Rectal smooth muscle tissue (tissue), 1 donor: Measurements from ENCODE around the gene CAPZB.

ENCODE experiments used
- H3K27ac ChIP-seq: one replicate; pipeline ENCODE4 v1.7.0; 2013; ENCODE audit warnings: low read depth, low read length, inconsistent platforms
- H3K27me3 ChIP-seq: one replicate; pipeline ENCODE4 v1.7.0; 2013; ENCODE audit warnings: low read length; ENCODE audit not compliant: control insufficient read depth, insufficient read depth
- H3K36me3 ChIP-seq: one replicate; pipeline ENCODE4 v1.7.0; 2013; ENCODE audit warnings: low read length; ENCODE audit not compliant: control insufficient read depth, insufficient read depth
- H3K4me1 ChIP-seq: one replicate; pipeline ENCODE4 v1.7.0; 2013; ENCODE audit warnings: low read length; ENCODE audit not compliant: control insufficient read depth, insufficient read depth
- H3K4me3 ChIP-seq: one replicate; pipeline ENCODE4 v1.7.0; 2013; ENCODE audit warnings: low read length
- H3K9ac ChIP-seq: one replicate; pipeline ENCODE4 v1.7.0; 2013; ENCODE audit warnings: low read length

The CAPZB gene

DNA sequence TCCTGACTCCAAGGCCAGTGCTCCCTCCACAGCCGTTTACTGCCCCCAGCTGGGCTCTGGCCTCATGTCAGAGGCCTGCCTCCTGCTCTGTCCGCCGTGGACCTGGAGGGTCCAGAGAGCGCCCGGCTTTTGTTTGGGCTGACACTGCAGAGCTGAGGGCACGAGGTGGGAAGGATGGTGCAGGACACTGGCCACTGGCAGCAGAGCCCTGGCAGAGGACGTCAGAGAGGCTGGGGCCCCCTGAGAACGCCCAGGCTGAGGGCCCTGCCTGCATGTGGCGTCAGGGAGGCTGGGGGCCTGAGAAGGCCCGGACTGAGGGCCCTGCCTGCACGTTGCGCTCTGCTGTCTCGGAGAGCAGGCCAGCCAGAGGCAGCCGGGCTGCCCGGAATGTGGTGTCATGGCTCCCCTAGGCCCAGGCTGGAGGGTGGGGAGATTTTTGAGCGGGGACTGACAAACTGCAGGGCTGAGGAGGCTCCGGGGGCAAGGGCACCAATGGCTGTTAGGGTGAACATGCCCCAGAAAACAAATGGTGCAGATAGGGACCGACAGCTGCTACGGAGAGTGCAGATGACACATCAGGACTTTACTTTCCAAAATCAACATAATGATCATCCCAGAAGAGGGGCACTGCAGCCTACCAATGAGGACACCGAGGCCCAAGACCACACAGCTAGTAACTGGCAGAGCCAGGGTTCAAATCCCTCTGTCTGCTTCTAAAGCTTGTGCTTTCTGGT, 141.6 kb downstream of the CAPZB start:
- no peak overlapping the region for H3K27ac ChIP-seq
- H3K4me1 ChIP-seq = no peaks in the 10 kb centered on the region
- H3K9ac ChIP-seq = no peak overlapping the region
- no peaks in the 10 kb centered on the region for H3K27me3 ChIP-seq
- peaks cover 26% of the 10 kb centered on the region for H3K36me3 ChIP-seq
- H3K4me3 ChIP-seq = no peak overlapping the region

DNA sequence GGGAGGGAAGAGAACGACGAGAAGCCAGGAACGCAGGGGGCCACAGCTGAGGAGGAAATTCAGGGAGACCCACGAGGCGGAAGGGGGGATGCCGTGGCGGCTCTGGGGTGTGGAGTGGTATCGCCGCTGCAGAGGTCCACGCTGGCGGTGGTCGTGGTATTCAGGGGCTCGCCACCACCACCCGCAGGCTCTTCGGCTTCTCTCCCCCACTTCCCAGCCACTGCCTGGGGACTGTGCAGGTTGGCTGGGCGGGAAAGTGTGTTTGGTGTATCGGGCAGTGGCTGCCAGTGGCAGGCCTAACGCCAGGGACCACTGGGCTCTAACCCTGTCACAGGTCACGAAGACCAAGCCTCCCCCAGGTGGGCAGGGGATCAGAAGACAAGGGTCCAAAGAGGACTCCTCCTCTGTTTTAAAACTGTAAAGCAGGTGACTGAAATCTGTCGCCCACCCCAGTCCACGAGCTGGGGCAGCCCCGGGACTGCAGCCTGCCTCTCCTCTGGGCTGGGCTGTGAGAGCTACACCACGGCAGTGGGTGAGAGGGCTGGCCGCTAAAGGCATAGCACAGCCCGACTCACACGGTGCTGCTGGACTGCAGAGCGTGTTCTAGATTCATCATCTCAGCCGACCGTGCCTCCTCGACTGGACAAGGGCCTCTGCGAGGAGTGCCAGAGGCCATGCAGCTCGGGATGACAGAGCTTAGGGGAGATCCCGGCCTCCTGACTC, 142.3 kb downstream of the CAPZB start:
- H3K27ac ChIP-seq = no peak overlapping the region
- H3K9ac ChIP-seq = no peak overlapping the region
- no peak overlapping the region for H3K4me3 ChIP-seq
- H3K36me3 ChIP-seq = peaks cover 29% of the 10 kb centered on the region
- H3K4me1 ChIP-seq = no peaks in the 10 kb centered on the region
- no peaks in the 10 kb centered on the region for H3K27me3 ChIP-seq

DNA sequence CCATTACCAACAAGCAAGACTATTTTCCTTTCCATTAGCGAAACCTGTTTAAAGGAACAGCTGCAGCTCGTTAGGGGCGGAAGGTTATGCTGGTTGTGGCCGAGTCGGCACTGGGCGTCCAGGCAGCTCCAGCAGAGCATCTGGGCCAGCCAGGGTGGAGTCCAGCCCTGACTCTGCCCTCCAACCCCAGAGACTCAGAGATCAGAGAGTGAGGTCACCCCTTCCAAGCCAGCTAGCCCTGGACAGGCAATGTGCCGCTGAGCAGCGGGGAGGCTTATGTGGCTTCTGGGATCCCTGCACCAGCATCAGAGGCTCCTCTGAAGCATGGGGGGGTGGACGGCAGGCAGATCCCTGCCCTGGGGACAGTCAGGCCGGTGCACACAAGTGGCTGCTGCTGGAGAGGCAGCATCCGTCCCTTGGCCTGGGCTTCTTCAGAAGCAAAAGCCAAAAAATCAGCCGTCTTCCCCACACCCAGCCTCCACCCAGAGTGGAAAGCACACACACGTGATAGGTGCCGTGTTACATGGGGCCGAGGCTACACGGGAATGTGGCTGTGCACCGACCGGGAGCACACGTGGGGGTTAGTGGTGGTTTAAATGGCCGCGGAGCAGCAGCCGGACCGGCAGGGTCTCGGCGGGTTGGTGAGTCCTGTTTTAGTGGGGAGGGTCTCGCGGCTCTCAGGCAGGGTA, 143.1 kb downstream of the CAPZB start:
- Histone ChIP-seq H3K27ac (no peak overlapping the region), H3K4me1 (no peaks in the 10 kb centered on the region), H3K36me3 (peaks cover 29% of the 10 kb centered on the region), H3K4me3 (no peak overlapping the region), H3K9ac (no peak overlapping the region), H3K27me3 (no peaks in the 10 kb centered on the region)

DNA sequence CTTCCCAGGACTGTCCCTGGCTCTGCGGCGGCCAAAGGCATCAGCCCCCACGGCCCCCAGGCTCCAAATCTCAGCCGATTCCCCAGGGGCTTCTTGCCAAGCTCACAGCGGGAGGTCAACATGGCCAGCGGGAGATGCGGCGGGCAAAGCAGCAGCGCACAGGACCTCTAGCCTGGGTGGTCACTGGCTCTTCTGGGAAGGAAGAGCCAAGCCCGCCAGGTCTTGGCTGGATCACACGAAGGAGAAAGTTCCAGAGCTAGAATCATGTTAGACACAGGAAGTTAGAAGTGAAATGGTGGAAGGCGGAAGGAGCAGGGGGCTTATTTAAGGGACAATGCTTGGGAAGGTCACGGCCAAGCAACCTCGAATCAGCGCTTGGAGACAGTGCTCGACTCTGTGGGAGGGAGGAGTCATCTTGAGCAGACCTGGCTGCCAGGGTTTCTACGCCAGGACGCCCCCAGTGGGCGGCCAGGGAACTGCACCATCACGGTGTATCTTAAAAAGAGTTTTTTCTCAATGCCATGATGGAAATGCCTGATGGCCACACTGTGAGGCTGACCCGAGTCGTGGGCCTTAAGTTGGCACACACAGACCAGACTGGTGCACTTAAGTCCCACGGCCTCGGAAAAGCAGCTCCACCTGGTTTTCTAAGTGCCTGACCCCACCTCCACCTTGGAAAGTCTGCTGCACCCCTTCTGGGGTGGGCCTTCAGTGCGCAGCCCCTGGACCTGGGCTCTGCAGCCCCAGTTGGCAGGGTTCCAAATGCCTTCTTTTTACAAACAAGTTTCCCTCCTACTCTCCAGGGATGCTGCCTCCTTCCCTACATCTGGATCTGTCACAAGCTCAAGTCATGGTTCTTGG, 143.9 kb downstream of the CAPZB start:
- Histone ChIP-seq H3K9ac (no peak overlapping the region), H3K4me1 (no peaks in the 10 kb centered on the region), H3K36me3 (peaks cover 29% of the 10 kb centered on the region), H3K27me3 (no peaks in the 10 kb centered on the region), H3K4me3 (no peak overlapping the region), H3K27ac (no peak overlapping the region)

DNA sequence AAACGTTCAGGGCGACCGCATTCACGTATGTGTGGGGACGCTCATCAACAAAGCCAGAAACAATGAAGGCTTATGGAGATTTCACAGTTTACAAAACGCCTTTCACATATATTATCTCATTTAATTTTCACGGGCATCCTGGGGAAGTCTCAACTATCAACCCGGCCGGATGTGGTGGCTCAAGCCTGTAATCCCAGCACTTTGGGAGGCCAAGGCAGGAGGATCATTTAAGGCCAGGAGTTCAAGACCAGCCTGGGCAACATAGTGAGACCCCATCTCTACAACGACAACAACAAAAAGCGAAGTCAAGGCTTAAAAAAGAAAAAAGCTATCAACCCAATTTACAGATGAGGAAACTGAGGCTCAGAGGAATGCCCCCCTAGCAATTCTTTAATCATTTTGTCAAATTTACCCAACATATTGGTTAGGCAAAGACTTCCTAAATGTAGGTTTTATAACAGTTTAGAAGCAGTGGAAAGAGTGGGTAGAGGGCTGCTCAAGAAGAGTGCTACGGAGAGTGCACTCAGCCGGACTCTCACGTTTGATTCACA, 144.9 kb downstream of the CAPZB start:
- no peak overlapping the region for H3K9ac ChIP-seq
- H3K27ac ChIP-seq = no peak overlapping the region
- H3K4me3 ChIP-seq = no peak overlapping the region
- no peaks in the 10 kb centered on the region for H3K4me1 ChIP-seq
- H3K27me3 ChIP-seq = no peaks in the 10 kb centered on the region
- H3K36me3 ChIP-seq = peaks cover 27% of the 10 kb centered on the region

DNA sequence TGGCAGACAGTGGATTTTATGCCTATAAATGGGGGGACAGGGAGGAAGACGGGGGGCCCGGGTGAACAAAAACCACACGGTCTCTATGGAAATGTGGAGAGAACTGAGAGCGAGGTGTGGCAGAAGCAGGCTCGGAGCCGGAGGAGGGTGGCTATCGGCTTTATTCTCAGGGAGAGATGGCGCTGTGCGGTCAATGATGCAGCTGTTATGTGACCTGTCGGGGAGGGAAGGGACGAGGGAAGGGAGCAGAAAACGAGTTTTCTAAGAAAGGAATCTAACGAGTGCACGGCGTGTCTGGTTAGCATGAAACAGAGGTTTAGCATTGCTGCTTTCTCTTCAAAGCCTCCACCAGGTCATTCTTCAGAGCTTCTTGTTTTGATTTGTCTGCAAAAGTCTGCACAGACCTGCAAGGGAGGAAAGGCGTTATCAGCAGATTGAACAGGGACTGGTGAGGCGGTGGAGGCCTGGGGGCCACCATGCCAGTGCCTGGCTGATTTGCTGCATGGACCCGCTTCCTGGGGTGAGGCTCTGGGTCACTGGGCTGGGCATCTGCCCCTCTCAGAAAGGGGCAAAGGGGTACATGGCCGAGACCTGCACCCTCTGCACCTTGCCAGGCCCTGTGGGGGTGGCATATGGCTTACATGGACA, 146.0 kb downstream of the CAPZB start:
- no peak overlapping the region for H3K27ac ChIP-seq
- no peak overlapping the region for H3K9ac ChIP-seq
- no peaks in the 10 kb centered on the region for H3K4me1 ChIP-seq
- H3K4me3 ChIP-seq = no peak overlapping the region
- peaks cover 25% of the 10 kb centered on the region for H3K36me3 ChIP-seq
- H3K27me3 ChIP-seq = no peaks in the 10 kb centered on the region

DNA sequence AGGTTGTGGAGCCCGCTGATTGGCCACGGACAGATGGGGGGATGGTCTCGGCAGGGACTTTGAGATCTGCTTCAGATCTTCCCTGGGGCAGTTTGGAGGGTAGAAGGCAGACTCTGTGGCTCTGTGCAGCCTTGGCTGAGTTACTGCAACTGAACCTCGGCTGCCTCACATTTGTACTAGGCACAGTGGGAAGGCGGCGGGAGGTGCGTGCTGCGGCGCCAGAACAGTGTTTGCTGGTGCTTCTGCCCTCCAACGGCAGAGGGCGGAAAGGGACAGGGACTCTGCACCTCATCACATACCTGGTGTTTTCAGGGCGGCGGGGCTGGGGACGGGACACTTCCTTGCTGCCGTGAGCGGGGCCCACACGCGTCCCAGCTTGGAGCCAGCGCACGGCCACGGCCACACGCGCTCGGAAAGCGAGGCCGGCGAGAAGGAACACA, 147.0 kb downstream of the CAPZB start:
- peaks cover 16% of the 10 kb centered on the region for H3K36me3 ChIP-seq
- H3K27ac ChIP-seq = no peak overlapping the region
- no peaks in the 10 kb centered on the region for H3K27me3 ChIP-seq
- H3K4me3 ChIP-seq = no peak overlapping the region
- H3K9ac ChIP-seq = no peak overlapping the region
- no peaks in the 10 kb centered on the region for H3K4me1 ChIP-seq

DNA sequence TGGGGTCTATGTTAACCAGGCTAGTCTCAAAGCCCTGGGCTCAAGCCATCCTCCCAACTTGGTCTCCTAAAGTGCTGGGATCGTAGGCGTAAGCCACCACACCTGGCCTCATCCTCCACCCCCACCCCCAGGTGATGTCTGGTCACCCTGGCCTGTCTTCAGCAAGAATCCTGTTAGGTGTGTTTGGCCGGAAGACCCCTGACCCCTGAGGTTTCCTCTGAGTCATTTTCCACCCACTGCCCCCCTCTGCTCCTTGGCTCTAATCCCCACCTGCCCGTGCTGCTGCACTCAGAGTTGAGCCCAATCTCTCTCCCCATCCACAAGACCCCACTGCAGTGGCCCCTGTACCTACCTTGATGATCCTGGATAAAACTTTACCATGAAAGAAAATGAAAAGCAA, 148.1 kb downstream of the CAPZB start:
- Histone ChIP-seq H3K9ac (no peak overlapping the region), H3K36me3 (peaks cover 9% of the 10 kb centered on the region)

DNA sequence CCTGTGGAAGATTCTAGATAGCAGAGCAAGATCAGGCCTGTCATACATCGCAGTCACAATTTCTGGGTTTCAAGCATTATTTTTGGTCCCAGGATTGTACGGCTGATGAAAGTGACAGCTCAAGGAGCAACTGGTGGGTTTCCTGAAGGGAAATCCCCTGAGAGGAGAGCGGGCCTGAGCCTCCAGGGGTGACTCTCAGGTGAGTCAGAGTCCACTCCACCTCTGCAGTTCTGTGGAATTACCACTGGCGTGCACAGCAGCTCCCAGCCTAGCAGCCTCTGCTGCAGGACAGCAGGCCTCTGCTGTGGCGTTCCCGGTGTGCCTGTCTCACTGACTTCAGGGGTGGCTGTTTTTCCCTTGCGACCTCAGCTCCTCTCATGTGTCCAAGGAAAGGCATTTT, 148.8 kb downstream of the CAPZB start:
- no peaks in the 10 kb centered on the region for H3K4me1 ChIP-seq

More for the DNA sequence above, 148.1 kb downstream of the CAPZB start:
- H3K27ac ChIP-seq = no peak overlapping the region
- no peaks in the 10 kb centered on the region for H3K27me3 ChIP-seq
- H3K4me1 ChIP-seq = no peaks in the 10 kb centered on the region
- no peak overlapping the region for H3K4me3 ChIP-seq

DNA sequence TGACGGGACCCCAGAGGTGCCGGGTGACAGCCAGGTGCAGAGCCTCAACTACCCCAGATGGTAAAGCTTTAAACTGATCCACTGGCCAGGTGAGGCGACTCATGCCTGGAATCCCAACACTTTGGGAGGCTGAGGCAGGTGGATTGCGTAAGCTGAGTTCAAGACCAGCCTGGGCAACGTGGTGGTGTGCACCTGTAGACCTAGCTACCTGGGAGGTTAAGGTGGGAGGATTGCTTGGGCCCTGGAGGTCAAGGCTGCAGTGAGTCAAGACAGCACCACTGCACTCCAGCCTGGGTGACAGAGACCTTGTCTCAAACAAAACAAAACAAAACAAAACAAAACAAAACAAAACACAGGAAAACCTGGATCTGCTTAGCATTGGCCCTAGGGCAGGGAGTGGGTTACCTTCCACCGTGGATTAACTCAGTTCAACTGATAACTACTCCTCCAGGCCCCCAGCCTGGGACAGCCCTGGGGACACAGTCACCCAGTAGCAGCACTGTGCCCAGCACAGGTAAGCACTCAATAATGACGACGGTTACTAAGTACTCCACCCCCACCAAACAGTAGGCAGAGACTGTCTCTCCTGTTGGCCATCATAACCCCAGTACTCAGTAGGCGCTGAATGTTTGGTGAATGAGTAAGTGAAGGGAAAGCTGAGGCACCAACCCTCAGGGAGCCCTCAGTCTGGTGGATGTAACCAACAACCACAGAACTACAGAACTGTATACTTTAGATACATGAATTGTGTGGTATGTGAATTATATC, 151.6 kb downstream of the CAPZB start:
- peaks cover 5% of the 10 kb centered on the region for H3K36me3 ChIP-seq
- no peaks in the 10 kb centered on the region for H3K27me3 ChIP-seq
- H3K4me1 ChIP-seq = no peaks in the 10 kb centered on the region
- H3K27ac ChIP-seq = no peak overlapping the region
- H3K9ac ChIP-seq = no peak overlapping the region
- H3K4me3 ChIP-seq = no peak overlapping the region

More for the DNA sequence above, 148.8 kb downstream of the CAPZB start:
- peaks cover 9% of the 10 kb centered on the region for H3K36me3 ChIP-seq
- no peak overlapping the region for H3K27ac ChIP-seq
- H3K9ac ChIP-seq = no peak overlapping the region
- no peaks in the 10 kb centered on the region for H3K27me3 ChIP-seq
- no peak overlapping the region for H3K4me3 ChIP-seq

DNA sequence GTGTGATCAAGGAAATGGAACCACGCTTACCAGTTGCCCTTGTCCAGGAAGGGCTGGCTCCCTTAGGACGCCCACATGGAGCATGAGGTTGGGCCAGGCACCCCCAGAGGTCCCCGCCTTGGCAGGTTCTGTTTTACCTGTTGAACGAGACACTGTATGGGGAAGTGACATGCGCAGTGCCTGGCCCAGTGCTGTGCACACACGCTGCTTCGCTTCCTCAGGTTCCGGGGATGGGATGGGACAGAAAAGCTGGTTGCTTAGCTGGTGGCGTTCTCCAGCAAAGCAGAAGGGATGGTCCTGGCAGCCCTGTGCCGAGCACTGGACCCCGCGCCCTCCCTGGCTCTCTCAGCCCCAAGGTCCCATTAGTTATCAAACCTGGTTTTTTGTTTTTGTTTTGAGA, 152.5 kb downstream of the CAPZB start:
- peaks cover 3% of the 10 kb centered on the region for H3K36me3 ChIP-seq
- H3K27ac ChIP-seq = no peak overlapping the region
- H3K9ac ChIP-seq = no peak overlapping the region
- no peak overlapping the region for H3K4me3 ChIP-seq
- H3K27me3 ChIP-seq = no peaks in the 10 kb centered on the region
- no peaks in the 10 kb centered on the region for H3K4me1 ChIP-seq
